HG02763 (cell line): ENCODE results near the gene GMIP.

ENCODE experiments used
- ATAC-seq: cut with Tn5 transposase; IDR thresholded peaks from one replicate; pipeline ENCODE4 v1.9.1; 2021; ENCODE audit warnings: mild to moderate bottlenecking, moderate library complexity; ENCODE audit not compliant: unreplicated experiment

Gene GMIP

DNA sequence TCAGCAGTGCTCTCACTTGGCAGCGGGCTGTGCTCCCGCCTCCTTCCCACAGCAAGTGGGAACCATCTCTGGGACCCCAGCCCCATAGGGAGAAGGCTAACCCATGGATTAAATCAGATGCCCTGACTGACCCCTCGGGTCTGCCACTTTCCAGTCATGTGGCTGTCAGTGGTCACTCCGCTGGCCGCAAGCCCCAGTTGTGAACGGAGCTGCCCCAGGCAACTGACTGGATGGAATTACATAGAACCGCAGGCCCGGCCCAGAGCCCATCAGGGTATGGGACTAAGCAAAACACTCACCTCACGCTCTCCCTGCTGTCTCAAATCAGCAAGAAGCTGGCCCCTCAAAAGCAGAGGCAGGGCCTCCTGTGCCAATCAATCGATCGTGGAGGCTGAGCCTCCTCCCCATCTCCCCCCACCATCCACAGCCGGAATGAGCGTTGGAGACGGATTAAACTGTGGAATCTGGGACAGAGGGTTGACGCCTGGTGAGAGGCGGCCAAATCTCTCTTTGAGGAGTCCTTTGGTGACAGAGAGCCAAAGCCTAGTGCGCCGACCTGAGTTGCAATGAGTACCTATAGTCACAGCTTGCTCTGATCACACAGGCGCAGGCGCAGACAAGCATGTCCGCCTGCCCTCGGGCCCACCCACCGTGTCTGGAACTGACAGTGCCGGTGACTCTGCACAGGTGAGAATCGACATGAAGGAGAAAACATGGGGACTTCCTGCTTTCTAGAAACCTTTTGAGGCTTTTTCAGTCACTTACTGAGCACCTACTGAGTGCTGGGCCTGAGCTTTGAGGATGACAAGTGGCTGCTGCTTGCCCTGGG, 63.7 kb downstream of the GMIP start:
- no peak for ATAC-seq
